ENCODE measurements around the gene ADAMTS20. TPM values are rescaled to one million over a fixed set of nuclear protein-coding genes. Genes with fewer than 3 reads are reported as not detected.

Gene ADAMTS20
- total RNA-seq, 2 donors from 2014 or later: 0.05 TPM; not detected in 1

- Mint-ChIP-seq H3K27ac (no peak overlapping the region), H3K9me3 (no peaks in the 10 kb centered on the region)
Observed at GRCh38 chr12:43444940-43445564, 107.0 kb downstream of the ADAMTS20 start.

GRCh38 chr12:43436597-43436996 lies 115.4 kb downstream of the ADAMTS20 start:
- Mint-ChIP-seq H3K4me1 (no peaks in the 10 kb centered on the region), H3K4me3 (no peak overlapping the region), H3K36me3 (ENCODE audit: low read depth) (no peaks in the 10 kb centered on the region), H3K27ac (no peak overlapping the region), H3K27me3 (no peaks in the 10 kb centered on the region), H3K9me3 (no peaks in the 10 kb centered on the region)
- no peak for ATAC-seq (replicated peaks)

More at GRCh38 chr12:43444940-43445564, 107.0 kb downstream of the ADAMTS20 start:
- no peak overlapping the region for H3K4me3 Mint-ChIP-seq
- H3K4me1 Mint-ChIP-seq: no peaks in the 10 kb centered on the region
- no peaks in the 10 kb centered on the region for H3K36me3 Mint-ChIP-seq (ENCODE audit: low read depth)
- ATAC-seq (replicated peaks): no peak
- no peaks in the 10 kb centered on the region for H3K27me3 Mint-ChIP-seq

- no peak for ATAC-seq (replicated peaks)
- Mint-ChIP-seq H3K4me3 (no peak overlapping the region), H3K9me3 (no peaks in the 10 kb centered on the region), H3K27ac (no peak overlapping the region), H3K4me1 (no peaks in the 10 kb centered on the region), H3K27me3 (no peaks in the 10 kb centered on the region), H3K36me3 (ENCODE audit: low read depth) (no peaks in the 10 kb centered on the region)
Observed at GRCh38 chr12:43434614-43435013, 117.4 kb downstream of the ADAMTS20 start.

- no peaks in the 10 kb centered on the region for H3K4me1 Mint-ChIP-seq
- no peak overlapping the region for H3K4me3 Mint-ChIP-seq
- no peaks in the 10 kb centered on the region for H3K27me3 Mint-ChIP-seq
- no peaks in the 10 kb centered on the region for H3K36me3 Mint-ChIP-seq (ENCODE audit: low read depth)
- no peak for ATAC-seq (replicated peaks)
- no peak overlapping the region for H3K27ac Mint-ChIP-seq
- no peaks in the 10 kb centered on the region for H3K9me3 Mint-ChIP-seq
Observed at GRCh38 chr12:43428088-43428600, 123.9 kb downstream of the ADAMTS20 start.

DNA sequence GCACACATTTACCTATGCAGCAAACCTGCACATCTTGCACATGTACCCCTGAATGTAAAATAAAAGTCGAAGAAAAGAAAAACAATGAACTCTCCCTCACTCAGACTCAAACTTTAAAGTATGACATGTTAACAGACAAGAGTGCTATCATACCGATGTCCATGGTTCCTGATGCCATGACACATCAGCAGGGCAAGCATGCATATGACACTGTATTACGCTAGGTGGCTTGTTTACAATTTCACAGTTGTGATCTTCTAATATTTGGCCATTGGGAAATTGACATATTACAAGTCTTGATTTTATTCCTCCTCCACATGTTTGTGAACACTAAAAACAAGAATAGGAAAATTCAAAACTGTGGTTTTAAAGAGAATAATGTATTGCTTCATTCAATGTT lies 126.6 kb downstream of the ADAMTS20 start:
- no peak overlapping the region for H3K4me3 Mint-ChIP-seq
- no peaks in the 10 kb centered on the region for H3K27me3 Mint-ChIP-seq
- no peak overlapping the region for H3K27ac Mint-ChIP-seq
- H3K9me3 Mint-ChIP-seq: no peaks in the 10 kb centered on the region
- no peaks in the 10 kb centered on the region for H3K36me3 Mint-ChIP-seq (ENCODE audit: low read depth)
- H3K4me1 Mint-ChIP-seq: no peaks in the 10 kb centered on the region
- no peak for ATAC-seq (replicated peaks)

GRCh38 chr12:43416981-43417380 lies 135.0 kb downstream of the ADAMTS20 start:
- no peaks in the 10 kb centered on the region for H3K9me3 Mint-ChIP-seq
- no peak overlapping the region for H3K4me3 Mint-ChIP-seq
- no peak overlapping the region for H3K27ac Mint-ChIP-seq
- H3K36me3 Mint-ChIP-seq (ENCODE audit: low read depth): no peaks in the 10 kb centered on the region
- H3K4me1 Mint-ChIP-seq: no peaks in the 10 kb centered on the region
- no peak for ATAC-seq (replicated peaks)
- no peaks in the 10 kb centered on the region for H3K27me3 Mint-ChIP-seq

DNA sequence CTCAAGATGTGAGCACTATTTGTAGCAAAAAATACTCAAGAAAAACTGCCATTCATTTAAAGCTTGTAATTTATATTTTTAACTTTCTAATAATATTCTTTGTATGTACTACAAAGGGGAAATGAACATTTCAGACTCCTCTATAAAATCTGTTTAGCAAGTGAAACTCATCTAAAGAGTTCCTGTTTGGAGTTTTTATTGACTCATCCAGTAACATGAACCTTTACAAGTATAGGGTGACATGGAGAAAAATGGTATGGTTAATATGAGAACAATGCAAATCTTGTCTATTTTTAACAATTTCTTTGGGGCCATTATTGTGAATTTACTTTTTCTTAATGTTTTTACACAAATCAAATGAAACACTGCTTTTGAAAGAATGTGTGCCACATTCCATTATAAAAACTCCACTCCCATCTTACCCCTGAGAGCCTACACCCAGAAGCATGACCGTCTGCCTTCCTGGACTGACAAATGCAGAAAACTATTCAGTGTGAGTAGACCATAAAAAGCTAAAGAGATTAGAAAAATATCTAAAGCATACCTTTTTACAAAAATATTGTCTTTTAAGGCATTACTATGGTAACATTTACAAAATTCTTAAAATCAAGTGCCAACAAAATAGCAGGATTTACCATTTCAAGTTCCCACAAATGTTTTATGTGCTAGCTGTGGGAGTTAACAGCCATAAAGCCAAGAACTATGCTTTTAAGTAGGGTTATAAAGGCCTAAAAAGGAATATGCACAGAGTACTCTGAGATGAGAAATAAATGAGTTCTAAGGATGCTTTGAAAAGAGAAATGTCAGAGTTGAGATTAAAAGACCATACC lies 144.0 kb downstream of the ADAMTS20 start:
- no peak for ATAC-seq (replicated peaks)
- no peak overlapping the region for H3K27ac Mint-ChIP-seq
- no peaks in the 10 kb centered on the region for H3K4me1 Mint-ChIP-seq
- no peaks in the 10 kb centered on the region for H3K27me3 Mint-ChIP-seq
- H3K9me3 Mint-ChIP-seq: no peaks in the 10 kb centered on the region
- no peak overlapping the region for H3K4me3 Mint-ChIP-seq
- no peaks in the 10 kb centered on the region for H3K36me3 Mint-ChIP-seq (ENCODE audit: low read depth)

DNA sequence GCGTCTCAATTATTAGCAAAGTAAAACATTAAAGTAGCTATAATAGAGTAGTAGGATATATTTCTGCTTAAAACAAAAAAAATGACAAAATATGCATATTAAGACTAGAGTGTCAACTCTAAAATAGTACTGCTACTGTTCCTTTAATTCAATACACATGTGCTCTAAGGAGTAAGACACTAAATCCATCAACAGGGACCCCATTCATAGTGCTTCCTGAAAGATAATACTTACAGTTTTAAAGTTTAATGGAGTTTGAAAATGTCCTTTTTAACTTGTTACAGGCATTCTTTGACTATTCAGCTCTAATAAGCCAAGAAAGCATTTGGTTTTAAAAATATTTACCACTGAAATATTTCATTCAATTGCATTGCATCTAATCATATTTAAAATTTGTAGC lies 145.2 kb downstream of the ADAMTS20 start:
- no peak for ATAC-seq (replicated peaks)
- no peaks in the 10 kb centered on the region for H3K27me3 Mint-ChIP-seq
- H3K4me1 Mint-ChIP-seq: no peaks in the 10 kb centered on the region
- no peak overlapping the region for H3K4me3 Mint-ChIP-seq
- H3K36me3 Mint-ChIP-seq (ENCODE audit: low read depth): no peaks in the 10 kb centered on the region
- no peak overlapping the region for H3K27ac Mint-ChIP-seq
- H3K9me3 Mint-ChIP-seq: no peaks in the 10 kb centered on the region

GRCh38 chr12:43402436-43402835 lies 149.6 kb downstream of the ADAMTS20 start:
- no peaks in the 10 kb centered on the region for H3K36me3 Mint-ChIP-seq (ENCODE audit: low read depth)
- no peaks in the 10 kb centered on the region for H3K4me1 Mint-ChIP-seq
- no peak for ATAC-seq (replicated peaks)
- no peak overlapping the region for H3K27ac Mint-ChIP-seq
- no peaks in the 10 kb centered on the region for H3K27me3 Mint-ChIP-seq
- H3K9me3 Mint-ChIP-seq: no peaks in the 10 kb centered on the region
- H3K4me3 Mint-ChIP-seq: no peak overlapping the region

GRCh38 chr12:43401096-43401495 lies 150.9 kb downstream of the ADAMTS20 start:
- Mint-ChIP-seq H3K4me1 (no peaks in the 10 kb centered on the region), H3K9me3 (no peaks in the 10 kb centered on the region), H3K4me3 (no peak overlapping the region), H3K36me3 (ENCODE audit: low read depth) (no peaks in the 10 kb centered on the region), H3K27ac (no peak overlapping the region), H3K27me3 (no peaks in the 10 kb centered on the region)
- no peak for ATAC-seq (replicated peaks)

GRCh38 chr12:43396671-43397070 lies 155.3 kb downstream of the ADAMTS20 start:
- ATAC-seq (replicated peaks): no peak
- Mint-ChIP-seq H3K4me3 (no peak overlapping the region), H3K4me1 (no peaks in the 10 kb centered on the region), H3K36me3 (ENCODE audit: low read depth) (no peaks in the 10 kb centered on the region), H3K27me3 (no peaks in the 10 kb centered on the region), H3K9me3 (no peaks in the 10 kb centered on the region), H3K27ac (no peak overlapping the region)

GRCh38 chr12:43392116-43392515 lies 159.9 kb downstream of the ADAMTS20 start:
- ATAC-seq (replicated peaks): no peak
- no peak overlapping the region for H3K27ac Mint-ChIP-seq

GRCh38 chr12:43381879-43382278 lies 170.1 kb downstream of the ADAMTS20 start:
- Mint-ChIP-seq H3K4me3 (no peak overlapping the region), H3K27ac (no peak overlapping the region), H3K9me3 (peaks cover 16% of the 10 kb centered on the region), H3K36me3 (ENCODE audit: low read depth) (no peaks in the 10 kb centered on the region), H3K27me3 (no peaks in the 10 kb centered on the region), H3K4me1 (no peaks in the 10 kb centered on the region)
- ATAC-seq (replicated peaks): no peak

More at GRCh38 chr12:43392116-43392515, 159.9 kb downstream of the ADAMTS20 start:
- Mint-ChIP-seq H3K36me3 (ENCODE audit: low read depth) (no peaks in the 10 kb centered on the region), H3K4me3 (no peak overlapping the region), H3K4me1 (no peaks in the 10 kb centered on the region), H3K27me3 (no peaks in the 10 kb centered on the region), H3K9me3 (peaks cover 4% of the 10 kb centered on the region)

- no peaks in the 10 kb centered on the region for H3K4me1 Mint-ChIP-seq
- no peaks in the 10 kb centered on the region for H3K36me3 Mint-ChIP-seq (ENCODE audit: low read depth)
- no peaks in the 10 kb centered on the region for H3K27me3 Mint-ChIP-seq
- ATAC-seq (replicated peaks): no peak
- no peak overlapping the region for H3K4me3 Mint-ChIP-seq
- H3K27ac Mint-ChIP-seq: no peak overlapping the region
- H3K9me3 Mint-ChIP-seq: peaks cover 13% of the 10 kb centered on the region
Observed at GRCh38 chr12:43378448-43378847, 173.6 kb downstream of the ADAMTS20 start.

- ATAC-seq (replicated peaks): no peak
- Mint-ChIP-seq H3K4me1 (no peaks in the 10 kb centered on the region), H3K36me3 (ENCODE audit: low read depth) (no peaks in the 10 kb centered on the region), H3K27ac (no peak overlapping the region), H3K4me3 (no peak overlapping the region), H3K27me3 (no peaks in the 10 kb centered on the region), H3K9me3 (no peaks in the 10 kb centered on the region)
Observed at GRCh38 chr12:43370263-43370662, 181.7 kb downstream of the ADAMTS20 start.

Measured in activated T-helper 17 cell treated with anti-CD3 and anti-CD28 coated beads, Interleukin-2, amount 50 U/mL, for 72 hours (primary cell).